Neural cell (in vitro differentiated cells): ENCODE data around the gene FAAP24. TPM values are rescaled to one million over a fixed set of nuclear protein-coding genes. Genes with fewer than 3 reads are reported as not detected.

Experiments used
- H2AFZ ChIP-seq: fragments of 200-600, 300-800 bp; sonication (generic), shearing (Covaris generic); 2 replicates; pipeline ENCODE4 v1.6.0; 2014; ENCODE audit warnings: low read depth, mild to moderate bottlenecking, antibody characterized with exemption, low read length, moderate library complexity
- H3F3A ChIP-seq: fragments of 200-600 bp; shearing (Covaris generic); 2 replicates; pipeline ENCODE4 v1.6.1; 2016; ENCODE audit warnings: mild to moderate bottlenecking, moderate library complexity, mixed read lengths, antibody characterized with exemption, low read length; ENCODE audit not compliant: insufficient read depth, poor library complexity, severe bottlenecking
- H3K27ac ChIP-seq: fragments of 200-600, 300-800 bp; sonication (generic), shearing (Covaris generic); 2 replicates; pipeline ENCODE4 v1.5.1; 2014; ENCODE audit warnings: mild to moderate bottlenecking, low read length, moderate library complexity
- H3K27me3 ChIP-seq: fragments of 300-800, 200-600 bp; sonication (generic), shearing (Covaris generic); 2 replicates; pipeline ENCODE4 v1.6.0; 2014; ENCODE audit warnings: mild to moderate bottlenecking, low read depth, low read length, moderate library complexity; ENCODE audit not compliant: insufficient read depth
- H3K36me3 ChIP-seq: fragments of 300-800, 200-600 bp; sonication (generic), shearing (Covaris generic); 2 replicates; pipeline ENCODE4 v1.5.1; 2014; ENCODE audit warnings: mild to moderate bottlenecking, antibody characterized with exemption, low read length, moderate library complexity; ENCODE audit not compliant: insufficient read depth
- H3K4me2 ChIP-seq: fragments of 300-800, 200-600 bp; sonication (generic), shearing (Covaris generic); 2 replicates; pipeline ENCODE4 v1.6.0; 2014; ENCODE audit warnings: mild to moderate bottlenecking, low read length
- H3K4me3 ChIP-seq: fragments of 300-800, 200-600 bp; sonication (generic), shearing (Covaris generic); 2 replicates; pipeline ENCODE4 v1.5.1; 2014; ENCODE audit warnings: mild to moderate bottlenecking, low read length, moderate library complexity
- H3K79me2 ChIP-seq: fragments of 200-600 bp; shearing (Covaris generic); replicated peaks from 2 replicates; pipeline ENCODE4 v1.6.0; 2014; ENCODE audit warnings: mild to moderate bottlenecking, low read length, moderate library complexity; ENCODE audit not compliant: insufficient read depth
- H3K9ac ChIP-seq: fragments of 300-800, 200-600 bp; sonication (generic), shearing (Covaris generic); 2 replicates; pipeline ENCODE4 v1.6.1; 2016; ENCODE audit warnings: mild to moderate bottlenecking, low read length, mixed read lengths
- H3K9me2 ChIP-seq: fragments of 200-600 bp; shearing (Covaris generic); 2 replicates; pipeline ENCODE4 v1.6.1; 2016; ENCODE audit warnings: mild to moderate bottlenecking, low read length, mixed read lengths; ENCODE audit not compliant: insufficient read depth
- H3K9me3 ChIP-seq: fragments of 200-600, 300-800 bp; sonication (generic), shearing (Covaris generic); 2 replicates; pipeline ENCODE4 v1.6.1; 2016; ENCODE audit warnings: mild to moderate bottlenecking, mixed run types, low read length, moderate library complexity, mixed read lengths
- H4K20me1 ChIP-seq: fragments of 200-600 bp; shearing (Covaris generic); 2 replicates; pipeline ENCODE4 v1.6.1; 2016; ENCODE audit warnings: mild to moderate bottlenecking, mixed run types; ENCODE audit not compliant: insufficient read depth
- CTCF ChIP-seq: fragments of 450-650 bp; IDR thresholded peaks from 2 replicates; pipeline ENCODE4 v1.5.1; 2014; ENCODE audit warnings: antibody characterized with exemption, mild to moderate bottlenecking, moderate library complexity; ENCODE audit not compliant: poor library complexity, severe bottlenecking
- EP300 ChIP-seq: fragments of 450-650 bp; conservative IDR thresholded peaks from 2 replicates; pipeline ENCODE4 v1.6.1; 2014; ENCODE audit warnings: antibody characterized with exemption, mild to moderate bottlenecking, moderate library complexity; ENCODE audit not compliant: poor library complexity, severe bottlenecking
- EZH2 ChIP-seq: fragments of 200-600, 300-800 bp; shearing (Covaris generic), sonication (generic); IDR thresholded peaks from 2 replicates; pipeline ENCODE4 v1.6.1; 2014; ENCODE audit warnings: antibody characterized with exemption, low read length, borderline replicate concordance, mild to moderate bottlenecking; ENCODE audit not compliant: insufficient read depth, poor library complexity, severe bottlenecking
- MXI1 ChIP-seq: fragments of 450-650 bp; conservative IDR thresholded peaks from 2 replicates; pipeline ENCODE4 v1.6.1; 2014; ENCODE audit warnings: antibody characterized with exemption, mild to moderate bottlenecking; ENCODE audit not compliant: poor library complexity, severe bottlenecking
- POLR2AphosphoS5 ChIP-seq: IDR thresholded peaks from 2 replicates; pipeline ENCODE4 v1.6.1; 2012
- RAD21 ChIP-seq: fragments of 450-650 bp; conservative IDR thresholded peaks from 2 replicates; pipeline ENCODE4 v1.6.1; 2014; ENCODE audit warnings: antibody characterized with exemption, mild to moderate bottlenecking, moderate library complexity
- REST ChIP-seq: IDR thresholded peaks from 2 replicates; pipeline ENCODE4 v1.6.1; 2012; ENCODE audit warnings: borderline replicate concordance
- SMC3 ChIP-seq: fragments of 450-650 bp; conservative IDR thresholded peaks from 2 replicates; pipeline ENCODE4 v1.6.1; 2014; ENCODE audit warnings: antibody characterized with exemption, mild to moderate bottlenecking, moderate library complexity; ENCODE audit not compliant: poor library complexity
- TAF1 ChIP-seq: IDR thresholded peaks from 2 replicates; pipeline ENCODE4 v1.6.1; 2012; ENCODE audit warnings: low read depth
- polyA plus RNA-seq: library from polyadenylated mRNA; depleted of rRNA; stranded (reverse); fragments of >200 nt; gene quantifications from 2 replicates; pipeline ENCODE4 v1.2.3, GENCODE V29; 2014

The FAAP24 gene
- polyA plus RNA-seq, 1 donor from 2014 or later, result 4.5 TPM

GRCh38 chr19:32928806-32929205 is 43.2 kb upstream of the FAAP24 start:
- TF ChIP-seq EZH2 (no peak), POLR2AphosphoS5 (no peak), EP300 (no peak), MXI1 (no peak), REST (no peak), RAD21 (no peak), CTCF (no peak), SMC3 (no peak), TAF1 (no peak)
- H3K9ac ChIP-seq, result no peak overlapping the region
- no peak overlapping the region for H2AFZ ChIP-seq
- no peaks in the 10 kb centered on the region for H4K20me1 ChIP-seq
- no peaks in the 10 kb centered on the region for H3K27me3 ChIP-seq
- no peaks in the 10 kb centered on the region for H3K79me2 ChIP-seq
- H3K9me3 ChIP-seq, result no peaks in the 10 kb centered on the region
- no peaks in the 10 kb centered on the region for H3F3A ChIP-seq
- H3K4me2 ChIP-seq, result no peak overlapping the region
- no peak overlapping the region for H3K4me3 ChIP-seq
- no peak overlapping the region for H3K27ac ChIP-seq
- H3K9me2 ChIP-seq, result no peaks in the 10 kb centered on the region
- H3K36me3 ChIP-seq, result peaks cover 12% of the 10 kb centered on the region

- no peak for TF ChIP-seq EZH2
- TF ChIP-seq TAF1, result no peak
- no peak for TF ChIP-seq POLR2AphosphoS5
- no peak for TF ChIP-seq RAD21
- TF ChIP-seq EP300, result no peak
- TF ChIP-seq CTCF, result no peak
- TF ChIP-seq REST, result no peak
- TF ChIP-seq SMC3, result no peak
- TF ChIP-seq MXI1, result no peak
- no peak overlapping the region for H3K4me2 ChIP-seq
- H2AFZ ChIP-seq, result no peak overlapping the region
- no peak overlapping the region for H3K4me3 ChIP-seq
- H3K9me3 ChIP-seq, result no peaks in the 10 kb centered on the region
- H4K20me1 ChIP-seq, result no peaks in the 10 kb centered on the region
- no peaks in the 10 kb centered on the region for H3K79me2 ChIP-seq
- peaks cover 13% of the 10 kb centered on the region for H3K36me3 ChIP-seq
- no peak overlapping the region for H3K27ac ChIP-seq
- no peak overlapping the region for H3K9ac ChIP-seq
- H3K9me2 ChIP-seq, result no peaks in the 10 kb centered on the region
- H3K27me3 ChIP-seq, result no peaks in the 10 kb centered on the region
- no peaks in the 10 kb centered on the region for H3F3A ChIP-seq
These were observed 41.5 kb upstream of the FAAP24 start for GRCh38 chr19:32930567-32930966.
